GM12801 (cell line): ENCODE data around the gene SYT12.

Experiments used
- TF ChIP-seq, protein P1 (sequence below): IDR thresholded peaks from one replicate; pipeline ENCODE4 v1.5.1; 2011; ENCODE audit warnings: control low read depth; ENCODE audit not compliant: insufficient read length; ENCODE audit errors: extremely low read depth

Gene SYT12

GRCh38 chr11:67033661-67034166, 10.8 kb downstream of the SYT12 start:
- TF ChIP-seq, protein P1, sequence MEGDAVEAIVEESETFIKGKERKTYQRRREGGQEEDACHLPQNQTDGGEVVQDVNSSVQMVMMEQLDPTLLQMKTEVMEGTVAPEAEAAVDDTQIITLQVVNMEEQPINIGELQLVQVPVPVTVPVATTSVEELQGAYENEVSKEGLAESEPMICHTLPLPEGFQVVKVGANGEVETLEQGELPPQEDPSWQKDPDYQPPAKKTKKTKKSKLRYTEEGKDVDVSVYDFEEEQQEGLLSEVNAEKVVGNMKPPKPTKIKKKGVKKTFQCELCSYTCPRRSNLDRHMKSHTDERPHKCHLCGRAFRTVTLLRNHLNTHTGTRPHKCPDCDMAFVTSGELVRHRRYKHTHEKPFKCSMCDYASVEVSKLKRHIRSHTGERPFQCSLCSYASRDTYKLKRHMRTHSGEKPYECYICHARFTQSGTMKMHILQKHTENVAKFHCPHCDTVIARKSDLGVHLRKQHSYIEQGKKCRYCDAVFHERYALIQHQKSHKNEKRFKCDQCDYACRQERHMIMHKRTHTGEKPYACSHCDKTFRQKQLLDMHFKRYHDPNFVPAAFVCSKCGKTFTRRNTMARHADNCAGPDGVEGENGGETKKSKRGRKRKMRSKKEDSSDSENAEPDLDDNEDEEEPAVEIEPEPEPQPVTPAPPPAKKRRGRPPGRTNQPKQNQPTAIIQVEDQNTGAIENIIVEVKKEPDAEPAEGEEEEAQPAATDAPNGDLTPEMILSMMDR = no peak

GRCh38 chr11:67034350-67034749, 11.4 kb downstream of the SYT12 start:
- TF ChIP-seq, protein P1 = no peak

DNA sequence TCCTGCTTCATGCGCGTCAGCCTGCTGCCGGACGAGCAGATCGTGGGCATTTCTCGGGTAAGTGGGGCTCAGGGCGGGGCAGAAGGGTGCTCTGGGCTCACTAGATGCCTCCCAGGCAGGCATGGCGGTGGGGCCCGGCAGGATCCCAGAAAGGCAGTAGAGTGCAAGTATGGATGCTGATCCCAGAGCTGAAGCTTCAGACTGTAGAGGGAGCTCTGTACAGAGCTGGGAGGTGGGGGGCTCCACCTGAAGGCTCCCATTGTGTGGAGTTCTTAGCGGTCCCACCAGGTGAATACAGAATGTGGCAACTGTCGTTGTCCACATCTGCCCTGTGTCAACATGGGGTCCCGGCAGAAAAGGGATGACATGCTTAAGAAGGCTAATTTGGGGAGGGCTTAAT, 17.2 kb downstream of the SYT12 start:
- TF ChIP-seq, protein P1 = no peak

- TF ChIP-seq, protein P1 = no peak
Observed at GRCh38 chr11:67041602-67042001, 18.7 kb downstream of the SYT12 start.

DNA sequence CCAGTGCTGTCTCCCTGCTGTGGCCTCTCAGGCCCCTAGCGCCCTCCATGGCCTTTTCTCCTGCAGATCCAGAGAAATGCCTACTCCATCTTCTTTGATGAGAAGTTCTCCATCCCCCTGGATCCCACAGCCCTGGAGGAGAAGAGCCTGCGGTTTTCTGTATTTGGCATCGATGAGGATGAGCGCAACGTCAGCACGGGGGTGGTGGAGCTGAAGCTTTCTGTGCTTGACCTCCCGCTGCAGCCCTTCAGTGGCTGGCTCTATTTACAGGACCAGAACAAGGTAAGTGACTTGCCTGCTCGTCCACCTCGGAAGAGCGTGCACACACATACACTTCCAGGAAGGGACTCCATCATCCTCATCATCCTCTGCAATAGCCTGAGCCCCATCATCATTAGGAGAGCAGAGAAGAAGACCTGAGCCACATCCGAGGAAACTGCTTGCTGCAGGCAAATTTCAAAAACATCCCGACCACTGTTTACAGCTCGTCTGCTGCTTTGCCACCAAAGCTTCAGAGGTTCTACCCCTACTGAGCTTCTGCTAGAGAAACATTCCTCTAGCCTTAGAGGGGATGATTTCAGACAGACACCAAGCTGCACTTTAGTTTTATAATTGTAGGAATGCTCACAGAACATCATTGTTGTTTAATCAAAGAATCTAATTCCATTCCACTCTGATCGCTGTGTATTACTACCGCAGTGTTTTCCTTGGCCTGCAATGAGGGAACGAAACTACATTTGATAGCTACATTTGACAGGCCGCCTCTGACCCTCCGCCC, 20.8 kb downstream of the SYT12 start:
- TF ChIP-seq, protein P1 = no peak

GRCh38 chr11:67044496-67044895, 21.6 kb downstream of the SYT12 start:
- TF ChIP-seq, protein P1 = no peak

DNA sequence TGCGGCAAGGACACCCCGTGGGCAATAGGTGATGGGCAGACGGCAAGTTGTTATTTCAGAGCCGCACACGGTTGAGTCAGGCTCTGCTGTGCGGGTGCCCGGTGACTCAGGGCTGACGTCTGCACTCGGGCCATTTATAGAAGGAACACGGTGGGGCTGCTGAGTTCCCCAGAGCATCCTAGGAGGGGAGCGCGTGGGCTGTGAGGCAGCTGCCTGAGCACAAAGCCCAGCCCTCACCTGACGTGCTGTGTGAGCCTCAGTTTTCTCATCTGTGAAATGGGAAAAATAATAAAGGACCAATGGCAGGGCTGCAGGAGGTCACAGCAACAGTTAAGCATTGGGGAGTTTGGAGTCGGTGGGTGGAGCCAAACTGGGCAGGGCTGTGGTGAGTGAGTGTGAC, 22.4 kb downstream of the SYT12 start:
- TF ChIP-seq, protein P1 = no peak
